GM18868 (cell line): ENCODE data around the gene RAB6A.
A peak's percentile ranks its signal among the peaks of the same experiment; 100 is the strongest.
"Not testable (repeated sequence)": the region's sequence is repeated elsewhere in the genome, so short reads cannot be mapped to it uniquely, and the experiment has no call there.

ENCODE experiments used
- ATAC-seq: cut with Tn5 transposase; IDR thresholded peaks from one replicate; pipeline ENCODE4 v1.9.1; 2021; ENCODE audit warnings: mild to moderate bottlenecking, moderate library complexity; ENCODE audit not compliant: unreplicated experiment

Gene RAB6A

GRCh38 chr11:73766763-73767162 lies 5.9 kb upstream of the RAB6A start:
- ATAC-seq: no peak

- no peak for ATAC-seq
Measured at GRCh38 chr11:73762732-73763131, 1.9 kb upstream of the RAB6A start.

GRCh38 chr11:73761403-73761945 lies 600 bp upstream of the RAB6A start:
- peak; percentile 1 for ATAC-seq

GRCh38 chr11:73760135-73760678 lies 667 bp downstream of the RAB6A start:
- no peak for ATAC-seq

- ATAC-seq: no peak
Measured at GRCh38 chr11:73759610-73760134, 1.2 kb downstream of the RAB6A start.

- ATAC-seq: no peak
Measured at GRCh38 chr11:73758451-73758850, 2.4 kb downstream of the RAB6A start.

GRCh38 chr11:73757598-73757997 lies 3.3 kb downstream of the RAB6A start:
- ATAC-seq: no peak

GRCh38 chr11:73755670-73756069 lies 5.2 kb downstream of the RAB6A start:
- no peak for ATAC-seq

- no peak for ATAC-seq
Measured at GRCh38 chr11:73753938-73754337, 6.9 kb downstream of the RAB6A start.

- no peak for ATAC-seq
Measured at GRCh38 chr11:73752903-73753302, 8.0 kb downstream of the RAB6A start.

- no peak for ATAC-seq
Measured at GRCh38 chr11:73752216-73752867, 8.5 kb downstream of the RAB6A start.

- ATAC-seq: not testable (repeated sequence)
Measured at GRCh38 chr11:73750862-73751261, 10.0 kb downstream of the RAB6A start.

- no peak for ATAC-seq
Measured at GRCh38 chr11:73750228-73750627, 10.6 kb downstream of the RAB6A start.

- ATAC-seq: no peak
Measured at GRCh38 chr11:73749118-73749517, 11.8 kb downstream of the RAB6A start.

- ATAC-seq: no peak
Measured at GRCh38 chr11:73748300-73748699, 12.6 kb downstream of the RAB6A start.

- ATAC-seq: no peak
Measured at GRCh38 chr11:73747762-73748161, 13.1 kb downstream of the RAB6A start.

GRCh38 chr11:73746701-73747100 lies 14.2 kb downstream of the RAB6A start:
- ATAC-seq: no peak

GRCh38 chr11:73743045-73743444 lies 17.8 kb downstream of the RAB6A start:
- ATAC-seq: no peak

- ATAC-seq: not testable (repeated sequence)
Measured at GRCh38 chr11:73735959-73736358, 24.9 kb downstream of the RAB6A start.

GRCh38 chr11:73734993-73735392 lies 25.9 kb downstream of the RAB6A start:
- no peak for ATAC-seq

GRCh38 chr11:73734011-73734410 lies 26.9 kb downstream of the RAB6A start:
- not testable (repeated sequence) for ATAC-seq

- not testable (repeated sequence) for ATAC-seq
Measured at GRCh38 chr11:73732936-73733335, 27.9 kb downstream of the RAB6A start.
